IPS-18a (cell line): Measurements from ENCODE around the gene KRT13.

Source experiments
- H3K27ac ChIP-seq: one replicate; pipeline ENCODE4 v1.5.1; 2013; ENCODE audit warnings: low read length
- H3K27me3 ChIP-seq: one replicate; pipeline ENCODE4 v1.6.1; 2013; ENCODE audit warnings: mild to moderate bottlenecking, low read length; ENCODE audit not compliant: control insufficient read depth, insufficient read depth
- H3K36me3 ChIP-seq: one replicate; pipeline ENCODE4 v1.6.1; 2013; ENCODE audit warnings: low read depth, low read length; ENCODE audit not compliant: control insufficient read depth
- H3K4me1 ChIP-seq: one replicate; pipeline ENCODE4 v1.6.1; 2013; ENCODE audit warnings: low read depth, low read length; ENCODE audit not compliant: control insufficient read depth
- H3K4me3 ChIP-seq: one replicate; pipeline ENCODE4 v1.5.1; 2013; ENCODE audit warnings: low read length
- H3K9ac ChIP-seq: one replicate; pipeline ENCODE4 v1.6.1; 2013; ENCODE audit warnings: mild to moderate bottlenecking, low read length, moderate library complexity
- H3K9me3 ChIP-seq: one replicate; pipeline ENCODE4 v1.6.1; 2013; ENCODE audit warnings: low read depth, low read length; ENCODE audit not compliant: control insufficient read depth

KRT13 gene

GRCh38 chr17:41451154-41451728, 54.2 kb downstream of the KRT13 start:
- H3K27ac ChIP-seq, result no peak overlapping the region

More at GRCh38 chr17:41451154-41451728, 54.2 kb downstream of the KRT13 start:
- no peak overlapping the region for H3K9ac ChIP-seq
- H3K9me3 ChIP-seq, result no peaks in the 10 kb centered on the region
- no peaks in the 10 kb centered on the region for H3K27me3 ChIP-seq
- no peak overlapping the region for H3K4me3 ChIP-seq
- no peaks in the 10 kb centered on the region for H3K4me1 ChIP-seq
- no peaks in the 10 kb centered on the region for H3K36me3 ChIP-seq
